LoVo (cell line): ENCODE results near the gene DALRD3.
A peak's percentile ranks its signal among the peaks of the same experiment; 100 is the strongest.

Source experiments
- DNase-seq: peaks from one replicate; pipeline ENCODE4 v3.0.0-alpha.2; 2016; ENCODE audit warnings: low spot score

The DALRD3 gene

GRCh38 chr3:49017971-49018706, at the start of gene DALRD3:
Gene DALRD3 (minus strand): TSS chr3:49018580. CDS start chr3:49018564, 16 bp downstream.
- DNase-seq, result peak; percentile 75

DNA sequence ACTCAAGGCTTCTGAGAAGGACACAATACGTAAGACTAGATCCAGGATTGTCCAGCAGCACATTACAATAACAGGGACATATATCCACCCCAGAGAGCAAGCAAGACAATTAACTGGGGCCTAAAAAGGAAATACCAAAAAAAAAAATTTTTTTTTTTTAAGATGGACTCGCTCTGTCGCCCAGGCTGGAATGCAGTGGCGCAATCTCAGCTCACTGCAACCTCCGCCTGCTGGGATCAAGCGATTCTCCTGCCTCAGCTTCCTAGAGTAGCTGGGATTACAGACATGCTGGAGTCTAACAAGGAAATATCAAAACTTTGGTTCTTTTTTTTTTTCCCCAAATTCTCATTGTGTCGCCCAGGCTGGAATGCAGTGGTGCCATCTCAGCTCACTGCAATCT, 39.6 kb upstream of the DALRD3 start:
- DNase-seq, result no peak

DNA sequence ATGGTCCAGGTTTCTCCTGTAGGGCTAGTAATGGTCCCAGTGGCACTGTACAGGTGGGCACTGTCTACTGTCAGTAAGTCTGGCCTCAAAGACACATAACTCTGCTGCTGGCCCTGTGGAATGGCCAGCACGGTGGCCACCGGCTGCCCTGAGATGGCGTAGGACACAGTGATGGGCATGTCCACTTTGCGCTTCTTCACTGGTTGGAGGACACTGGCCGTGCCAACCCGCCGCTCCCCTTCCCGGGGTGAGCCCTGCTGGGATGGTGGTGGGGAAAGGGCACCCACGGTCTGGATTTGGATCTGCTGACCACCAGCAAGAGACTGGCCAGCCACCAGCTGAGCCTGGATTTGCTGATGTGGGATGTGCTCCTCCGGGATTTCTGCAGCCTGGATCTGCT, 38.9 kb upstream of the DALRD3 start:
- DNase-seq, result no peak

- DNase-seq, result no peak
These were observed 36.0 kb upstream of the DALRD3 start for GRCh38 chr3:49054344-49054862.

GRCh38 chr3:49053543-49053942, 35.2 kb upstream of the DALRD3 start:
- no peak for DNase-seq

DNA sequence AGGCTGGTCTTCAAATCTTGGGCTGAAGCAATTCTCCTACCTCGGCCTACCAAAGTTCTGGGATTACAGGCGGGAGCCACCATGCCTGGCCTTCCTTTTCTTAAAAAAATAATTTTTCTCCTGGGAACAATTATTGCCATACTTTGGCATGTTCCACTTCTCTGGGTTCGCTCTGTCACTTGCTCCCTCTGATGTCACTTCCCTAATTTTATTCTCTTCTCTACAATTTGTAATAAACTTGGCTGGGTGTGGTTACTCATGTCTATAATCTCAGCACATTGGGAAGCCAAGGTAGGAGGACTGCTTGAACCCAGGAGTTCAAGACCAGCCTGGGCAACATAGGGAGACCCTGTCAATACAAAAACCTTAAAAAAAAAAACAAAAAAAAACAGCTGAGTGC, 16.9 kb upstream of the DALRD3 start:
- DNase-seq, result no peak

- no peak for DNase-seq
These were observed 16.3 kb upstream of the DALRD3 start for GRCh38 chr3:49034650-49035049.

DNA sequence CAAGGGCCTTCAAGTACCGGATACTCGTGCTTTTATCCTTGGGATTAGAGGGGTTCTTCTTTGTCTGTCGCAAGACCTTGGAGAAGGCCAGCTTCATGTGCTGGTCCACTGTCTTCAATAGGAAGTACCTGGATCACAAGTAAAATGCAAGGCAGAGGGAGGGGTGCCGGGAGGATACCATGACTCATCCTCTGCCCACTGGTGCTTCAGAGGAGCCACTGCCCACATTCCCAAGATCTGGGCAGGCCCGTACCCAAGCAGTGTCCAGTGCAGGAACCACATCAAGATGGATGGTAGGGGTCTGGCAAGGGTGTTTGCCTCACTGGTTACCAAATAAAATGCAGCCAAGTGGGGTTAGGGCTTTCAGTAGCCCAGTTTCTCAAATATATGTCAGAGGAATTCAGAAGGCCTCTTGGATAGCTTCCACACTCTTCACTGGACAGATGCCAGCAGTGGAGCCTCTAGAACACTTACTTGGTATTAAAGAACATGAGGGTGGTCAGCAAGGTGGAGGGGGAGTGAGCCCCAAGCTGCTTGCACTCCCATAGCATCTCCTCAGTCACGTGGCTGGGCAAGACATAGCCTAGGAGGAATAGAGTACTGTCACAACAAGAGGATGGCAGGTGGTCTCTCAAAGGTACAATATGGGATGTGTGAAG, 14.4 kb upstream of the DALRD3 start:
- DNase-seq, result no peak

DNA sequence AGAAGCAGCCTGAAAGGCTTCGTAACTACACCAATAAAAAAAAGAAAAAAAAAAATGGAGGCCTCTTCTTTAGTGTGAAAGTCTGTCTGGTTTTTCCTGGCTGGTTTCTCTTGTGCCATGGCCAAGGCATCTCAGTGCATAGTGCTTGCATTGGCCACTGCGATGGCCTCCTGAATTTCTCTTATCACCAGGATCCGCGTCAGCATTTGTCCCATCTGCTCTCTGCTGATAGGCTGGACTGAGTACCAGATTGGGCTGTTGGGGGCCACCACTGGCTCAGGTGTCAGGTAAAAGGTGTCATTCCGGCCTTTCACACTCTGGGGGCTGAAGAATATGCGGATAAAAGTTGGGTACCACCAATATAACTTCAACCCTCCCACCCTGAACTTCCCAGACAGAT, 11.9 kb upstream of the DALRD3 start:
- DNase-seq, result no peak

- DNase-seq, result no peak
These were observed 11.1 kb upstream of the DALRD3 start for GRCh38 chr3:49029563-49029884.

GRCh38 chr3:49028673-49029562, 10.5 kb upstream of the DALRD3 start, which contains the start of gene IMPDH2:
Gene IMPDH2 (minus strand): TSS chr3:49029398. CDS start chr3:49029350, 48 bp downstream.
- peak; percentile 97 for DNase-seq

DNA sequence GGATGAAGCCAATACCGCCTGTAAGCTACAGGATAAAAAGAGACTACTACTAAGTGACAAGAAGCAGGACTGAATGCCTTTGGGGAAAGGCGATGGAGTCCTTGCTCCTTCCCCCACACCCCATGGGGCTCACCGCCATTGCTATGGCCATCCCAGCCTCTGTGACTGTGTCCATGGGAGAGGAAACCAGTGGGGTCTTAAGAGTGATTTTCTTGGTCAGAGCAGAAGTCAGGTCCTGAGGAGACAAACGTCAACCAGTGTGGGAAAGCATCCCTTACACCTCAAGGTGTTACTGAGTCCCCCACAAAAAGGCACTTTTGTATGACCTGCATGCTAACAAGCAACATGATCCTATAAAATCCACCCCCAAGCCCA, 9.9 kb upstream of the DALRD3 start:
- no peak for DNase-seq

DNA sequence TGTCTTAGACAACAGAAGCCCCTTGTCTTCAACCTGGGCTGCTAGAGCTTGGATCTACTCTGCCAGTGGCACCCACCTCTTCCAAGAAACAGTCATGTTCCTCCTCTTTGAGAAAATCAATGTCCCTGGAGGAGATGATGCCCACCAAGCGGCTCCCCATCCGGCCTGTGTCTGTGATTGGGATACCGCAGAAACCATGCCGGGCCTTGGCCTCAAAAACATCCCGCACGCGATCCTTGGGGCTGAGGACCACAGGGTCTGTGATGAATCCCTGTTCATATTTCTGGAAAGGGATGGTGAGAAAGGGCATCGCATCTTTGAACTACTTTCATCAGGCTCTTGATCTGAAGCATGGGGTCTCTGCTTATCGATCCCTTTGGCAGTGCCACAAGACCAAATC, 9.3 kb upstream of the DALRD3 start:
- no peak for DNase-seq

DNA sequence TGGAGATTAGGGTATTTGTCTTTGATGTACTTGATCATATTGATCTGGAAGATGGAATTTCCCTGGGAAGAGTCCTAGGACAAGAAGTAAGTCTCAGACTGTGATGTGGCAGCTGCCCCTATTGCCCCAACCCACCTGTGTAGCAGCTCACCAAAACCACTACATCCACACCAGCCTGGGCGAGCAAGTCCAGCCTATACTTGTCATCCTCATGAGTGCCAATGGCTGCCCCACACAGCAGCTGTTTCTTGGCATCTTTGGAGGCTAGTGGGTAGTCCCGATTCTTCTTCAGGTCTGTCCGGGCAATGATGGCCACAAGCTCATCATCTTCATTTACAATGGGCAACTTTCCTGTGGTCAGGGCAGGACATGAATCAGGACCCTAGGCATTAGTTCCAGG, 8.2 kb upstream of the DALRD3 start:
- DNase-seq, result no peak

DNA sequence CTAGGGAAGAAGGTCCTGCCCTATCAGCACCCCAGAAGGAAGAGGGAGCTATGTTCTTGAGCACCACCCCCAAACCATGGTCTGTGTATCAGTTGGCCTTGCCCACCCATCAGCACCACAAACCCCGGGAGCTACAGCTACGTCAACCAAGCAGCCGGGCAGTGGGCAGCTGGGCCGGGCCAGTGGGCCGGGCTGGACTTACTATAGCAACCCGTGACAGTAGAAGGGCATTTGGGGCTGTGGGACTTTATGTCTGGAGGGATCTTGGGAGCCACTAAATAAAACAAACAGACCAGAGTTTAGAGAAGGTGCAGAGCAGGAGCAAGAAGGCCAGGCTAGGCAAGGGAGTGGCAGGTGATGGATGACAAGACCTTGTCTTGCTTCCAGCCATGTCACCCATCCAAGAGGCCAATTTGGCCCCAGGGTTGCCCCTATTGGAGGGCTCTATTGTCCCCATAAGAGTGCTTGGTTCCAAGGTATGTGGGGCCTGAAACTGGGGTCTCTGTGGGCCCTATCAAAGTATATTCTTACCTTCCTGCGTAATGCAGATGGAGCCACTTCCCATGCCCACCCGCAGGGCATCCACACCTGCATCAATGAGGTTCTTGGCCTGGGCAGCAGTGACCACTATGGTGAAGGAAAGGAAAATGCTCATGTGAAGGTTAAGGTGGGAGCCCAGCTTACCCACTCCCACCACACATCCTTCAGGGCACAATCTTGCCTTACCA, 7.6 kb upstream of the DALRD3 start:
- DNase-seq, result no peak

- no peak for DNase-seq
These were observed 6.8 kb upstream of the DALRD3 start for GRCh38 chr3:49025005-49025792.

DNA sequence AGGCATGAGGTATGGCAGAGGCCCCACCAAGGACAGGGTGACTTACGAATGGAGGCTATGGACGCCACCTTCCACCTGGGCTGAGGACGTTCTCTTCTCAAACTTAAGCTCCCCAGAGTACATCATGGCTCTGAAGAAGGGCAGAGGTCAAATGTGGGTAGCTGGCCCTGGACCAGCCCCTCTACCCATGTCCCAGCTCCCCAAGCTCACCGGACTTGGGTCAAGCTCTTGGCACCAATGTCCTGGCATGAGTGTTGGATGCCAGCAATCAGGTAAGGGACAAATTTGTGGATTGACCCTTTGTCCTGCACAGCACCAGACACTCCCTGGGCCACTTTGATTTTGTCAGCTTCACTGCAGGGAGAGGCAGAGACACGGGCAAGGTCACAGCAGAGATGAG, 6.1 kb upstream of the DALRD3 start:
- no peak for DNase-seq

GRCh38 chr3:49023775-49024174, 5.4 kb upstream of the DALRD3 start:
- no peak for DNase-seq

- no peak for DNase-seq
These were observed 4.3 kb upstream of the DALRD3 start for GRCh38 chr3:49022688-49023171.

- peak; percentile 93 for DNase-seq
These were observed 3.7 kb upstream of the DALRD3 start, which contains the start of gene NDUFAF3 for GRCh38 chr3:49021813-49022687. Gene NDUFAF3 (plus strand): TSS chr3:49022121. CDS start chr3:49022145, 24 bp downstream.
